GM23248 (cell line): ENCODE results near the gene C10orf62. TPM values are rescaled to one million over a fixed set of nuclear protein-coding genes. Genes with fewer than 3 reads are reported as not detected.

Experiments used
- DNase-seq: peaks from one replicate; pipeline ENCODE4 v3.0.0-alpha.2; 2015
- H2AFZ ChIP-seq: fragments of 200-600 bp; sonication (generic); 2 replicates; pipeline ENCODE4 v1.6.1; 2016; ENCODE audit warnings: antibody characterized with exemption
- H3F3A ChIP-seq: fragments of 200-600 bp; sonication (generic); 2 replicates; pipeline ENCODE4 v1.6.1; 2016; ENCODE audit warnings: mild to moderate bottlenecking, antibody characterized with exemption, mixed run types; ENCODE audit not compliant: insufficient read depth
- H3K27ac ChIP-seq: fragments of 200-600 bp; sonication (generic); 2 replicates; pipeline ENCODE4 v1.5.1; 2016; ENCODE audit warnings: mild to moderate bottlenecking
- H3K27me3 ChIP-seq: fragments of 200-600 bp; sonication (generic); replicated peaks from 2 replicates; pipeline ENCODE4 v1.6.1; 2016; ENCODE audit warnings: mild to moderate bottlenecking; ENCODE audit not compliant: insufficient read depth
- H3K36me3 ChIP-seq: fragments of 200-600 bp; sonication (generic); 2 replicates; pipeline ENCODE4 v1.6.1; 2016; ENCODE audit warnings: low read depth, mild to moderate bottlenecking
- H3K4me1 ChIP-seq: fragments of 200-600 bp; sonication (generic); 2 replicates; pipeline ENCODE4 v1.6.1; 2016; ENCODE audit warnings: mild to moderate bottlenecking; ENCODE audit not compliant: insufficient read depth
- H3K4me2 ChIP-seq: fragments of 200-600 bp; sonication (generic); one replicate; pipeline ENCODE4 v1.6.1; 2016; ENCODE audit warnings: mild to moderate bottlenecking; ENCODE audit not compliant: unreplicated experiment
- H3K4me3 ChIP-seq: fragments of 200-600 bp; sonication (generic); 2 replicates; pipeline ENCODE4 v1.5.1; 2016; ENCODE audit warnings: mild to moderate bottlenecking
- H3K79me2 ChIP-seq: fragments of 200-600 bp; sonication (generic); 2 replicates; pipeline ENCODE4 v1.6.1; 2016; ENCODE audit warnings: mild to moderate bottlenecking; ENCODE audit not compliant: insufficient read depth
- H3K9ac ChIP-seq: fragments of 200-600 bp; sonication (generic); 2 replicates; pipeline ENCODE4 v1.6.1; 2016; ENCODE audit warnings: mild to moderate bottlenecking
- H3K9me2 ChIP-seq: fragments of 200-600 bp; sonication (generic); 2 replicates; pipeline ENCODE4 v1.6.1; 2016; ENCODE audit warnings: mixed run types, mild to moderate bottlenecking, moderate library complexity; ENCODE audit not compliant: insufficient read depth
- H3K9me3 ChIP-seq: fragments of 200-600 bp; sonication (generic); one replicate; pipeline ENCODE4 v1.6.1; 2017; ENCODE audit warnings: low read depth
- H4K20me1 ChIP-seq: fragments of 200-600 bp; sonication (generic); 2 replicates; pipeline ENCODE4 v1.6.0; 2016; ENCODE audit not compliant: insufficient read depth
- EZH2 ChIP-seq: fragments of 200-600 bp; sonication (generic); IDR thresholded peaks from 2 replicates; pipeline ENCODE4 v1.6.1; 2018; ENCODE audit warnings: antibody characterized with exemption, mild to moderate bottlenecking; ENCODE audit not compliant: insufficient read depth, poor library complexity, severe bottlenecking
- EZH2phosphoT487 ChIP-seq: fragments of 200-600 bp; sonication (generic); IDR thresholded peaks from 2 replicates; pipeline ENCODE4 v1.6.1; 2018; ENCODE audit warnings: antibody characterized with exemption, moderate library complexity, mild to moderate bottlenecking, low read depth; ENCODE audit not compliant: insufficient read depth
- WGBS, 2 experiments: methylation state at CpG; one replicate each; pipeline ENCODE4 v1.1.6; 2015 to 2017; ENCODE audit warnings: low lambda C conversion rate in 2 of 2, low coverage in 1 of 2; ENCODE audit errors: missing lambda C conversion rate in 2 of 2; 5-methylcytosine and 5-hydroxymethylcytosine counted together
- in situ Hi-C: fragments of 300-500 bp; cut with MboI; formaldehyde crosslinking; loops from 2 replicates; pipeline ENCODE4 v1.15.0; 2020
- polyA plus RNA-seq: library from polyadenylated mRNA; unstranded; fragments of >200 nt; fragmentation: Nextera tagmentation; extraction: Ambion mirVana; gene quantifications from 2 replicates; pipeline ENCODE4 v1.2.1, GENCODE V29; 2016
- total RNA-seq: library from RNA; depleted of rRNA; stranded (reverse); fragments of >200 nt; shearing (Covaris generic); gene quantifications from 2 replicates; pipeline ENCODE4 v1.2.3, GENCODE V29; 2014

Gene C10orf62
- total and polyA plus RNA-seq, 2 experiments from 2014 or later, result not detected

DNA sequence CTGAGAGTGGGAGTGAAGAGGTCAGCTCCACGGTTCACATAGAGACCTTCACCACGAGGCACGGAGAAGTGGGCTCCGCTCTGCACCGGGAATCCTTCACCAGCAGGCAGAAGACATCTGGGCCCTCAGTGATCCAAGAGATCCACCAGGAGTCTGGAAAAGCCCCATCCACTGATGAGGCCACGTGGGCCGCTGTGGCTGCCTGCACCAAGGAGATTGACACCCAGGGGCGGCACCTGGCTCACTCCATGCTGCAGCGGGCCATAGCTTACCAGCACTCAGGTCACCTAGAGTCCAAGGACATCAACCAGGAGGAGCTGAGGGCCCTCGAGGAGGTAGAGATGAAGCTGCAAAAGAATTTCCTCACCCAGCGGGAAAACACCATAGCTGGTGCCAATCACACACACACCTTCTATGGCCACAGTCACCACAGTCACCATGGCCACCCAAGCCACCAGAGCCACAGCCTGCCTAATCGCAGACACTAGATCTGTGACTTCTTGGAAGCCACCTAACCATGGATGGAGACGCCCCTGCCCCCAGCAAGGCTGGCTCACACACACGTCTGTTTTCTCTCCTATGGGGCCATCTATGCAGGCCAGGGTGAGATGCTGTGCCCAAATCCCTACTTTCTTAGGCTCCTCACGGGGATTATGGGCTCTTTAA is 694 bp downstream of the C10orf62 start:
- H3K4me1 ChIP-seq, result no peaks in the 10 kb centered on the region
- no peaks in the 10 kb centered on the region for H3K36me3 ChIP-seq
- H3K9me3 ChIP-seq, result no peaks in the 10 kb centered on the region
- no peak for DNase-seq
- H3K27me3 ChIP-seq, result no peaks in the 10 kb centered on the region
- in situ Hi-C loops, result no loop called here
- no peak overlapping the region for H3K4me3 ChIP-seq
- peaks cover 2% of the 10 kb centered on the region for H3F3A ChIP-seq
- no peak overlapping the region for H3K9ac ChIP-seq
- H4K20me1 ChIP-seq, result no peaks in the 10 kb centered on the region
- H3K79me2 ChIP-seq, result no peaks in the 10 kb centered on the region
- no peak overlapping the region for H3K4me2 ChIP-seq
- WGBS, 2 experiments, result 85 to 87% methylated on average over 15 of the region's 15 CpGs
- H2AFZ ChIP-seq, result no peak overlapping the region
- H3K9me2 ChIP-seq, result no peaks in the 10 kb centered on the region
- no peak overlapping the region for H3K27ac ChIP-seq
- TF ChIP-seq EZH2phosphoT487 (no peak), EZH2 (no peak)

DNA sequence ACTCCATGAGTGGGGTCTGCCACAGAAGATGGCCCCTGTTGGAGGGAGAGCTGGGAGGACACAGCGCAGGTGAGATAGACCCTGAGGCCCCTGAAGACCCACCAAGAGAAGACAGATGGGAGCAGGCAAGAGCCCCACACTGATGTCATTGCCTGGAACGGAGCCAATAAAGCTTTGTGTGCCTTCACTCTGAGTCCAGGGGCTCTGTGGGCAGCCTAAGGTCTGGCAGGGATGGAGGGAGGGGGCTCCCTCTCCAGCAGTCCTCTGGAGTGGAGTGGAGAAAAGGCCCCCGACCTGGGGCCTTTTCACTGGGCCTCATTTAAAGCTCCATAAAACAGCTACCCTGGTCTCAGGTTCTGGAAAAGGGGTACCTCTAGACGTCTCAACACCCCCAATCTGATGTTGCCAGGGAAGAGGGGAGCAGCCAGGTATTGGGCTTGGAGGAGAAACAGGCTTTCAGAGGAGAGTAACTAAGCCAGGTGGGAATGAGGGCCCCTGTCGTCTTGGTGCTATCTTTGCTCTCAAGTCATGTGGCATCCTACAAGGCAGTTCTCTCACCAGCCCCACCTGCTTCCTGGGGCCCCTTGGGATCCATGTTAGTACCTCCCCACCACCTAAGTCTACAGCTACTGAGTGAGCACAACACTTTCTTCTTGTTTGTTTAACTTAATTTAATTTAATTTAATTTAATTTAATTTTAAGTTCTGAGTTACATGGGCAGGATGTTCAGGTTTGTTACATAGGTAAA is 1.4 kb downstream of the C10orf62 start:
- no peaks in the 10 kb centered on the region for H3K36me3 ChIP-seq
- no peaks in the 10 kb centered on the region for H3K9me3 ChIP-seq
- no peak for TF ChIP-seq EZH2phosphoT487
- no peak for TF ChIP-seq EZH2
- no peaks in the 10 kb centered on the region for H3K79me2 ChIP-seq
- 60 to 73% methylated on average over 5 of the region's 5 CpGs for WGBS, 2 experiments
- peaks cover 5% of the 10 kb centered on the region for H3K4me1 ChIP-seq
- no peak overlapping the region for H3K9ac ChIP-seq
- H3K27me3 ChIP-seq, result no peaks in the 10 kb centered on the region
- H3K27ac ChIP-seq, result no peak overlapping the region
- no peak overlapping the region for H3K4me3 ChIP-seq
- H3F3A ChIP-seq, result peaks cover 9% of the 10 kb centered on the region
- no peak overlapping the region for H2AFZ ChIP-seq
- no peak overlapping the region for H3K4me2 ChIP-seq
- no peak for DNase-seq
- H3K9me2 ChIP-seq, result no peaks in the 10 kb centered on the region
- no peaks in the 10 kb centered on the region for H4K20me1 ChIP-seq
- in situ Hi-C loops, result no loop called here

DNA sequence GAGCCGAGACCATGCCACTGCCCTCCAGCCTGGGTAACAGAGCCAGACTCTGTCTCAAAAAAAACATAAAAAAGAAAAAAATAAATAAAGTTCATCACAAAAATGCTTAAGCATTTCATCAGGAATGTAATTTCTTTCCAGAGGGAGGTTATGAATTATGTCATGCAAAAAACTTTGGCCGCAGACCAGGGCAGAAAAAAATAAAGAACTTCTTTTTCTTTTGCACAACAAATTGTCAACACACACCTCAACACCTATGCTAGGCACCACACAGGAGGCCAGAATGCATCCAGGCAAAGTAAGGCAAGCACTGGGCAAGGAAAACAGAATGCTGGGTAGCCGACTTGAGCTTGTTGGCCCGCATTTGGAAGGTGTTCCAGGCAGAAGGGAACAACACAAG is 3.9 kb downstream of the C10orf62 start:
- Histone ChIP-seq H4K20me1 (no peaks in the 10 kb centered on the region), H3K4me1 (peaks cover 26% of the 10 kb centered on the region), H3K9ac (no peak overlapping the region), H3K4me3 (no peak overlapping the region), H2AFZ (no peak overlapping the region), H3K79me2 (no peaks in the 10 kb centered on the region), H3K4me2 (no peak overlapping the region), H3K27me3 (no peaks in the 10 kb centered on the region), H3K36me3 (no peaks in the 10 kb centered on the region), H3K27ac (no peak overlapping the region), H3K9me2 (no peaks in the 10 kb centered on the region), H3K9me3 (no peaks in the 10 kb centered on the region), H3F3A (peaks cover 33% of the 10 kb centered on the region)
- WGBS, 2 experiments, result 39 to 41% methylated on average over 4 of the region's 4 CpGs
- DNase-seq, result peak; percentile 32
- TF ChIP-seq EZH2 (no peak), EZH2phosphoT487 (no peak)
- in situ Hi-C loops, result no loop called here

DNA sequence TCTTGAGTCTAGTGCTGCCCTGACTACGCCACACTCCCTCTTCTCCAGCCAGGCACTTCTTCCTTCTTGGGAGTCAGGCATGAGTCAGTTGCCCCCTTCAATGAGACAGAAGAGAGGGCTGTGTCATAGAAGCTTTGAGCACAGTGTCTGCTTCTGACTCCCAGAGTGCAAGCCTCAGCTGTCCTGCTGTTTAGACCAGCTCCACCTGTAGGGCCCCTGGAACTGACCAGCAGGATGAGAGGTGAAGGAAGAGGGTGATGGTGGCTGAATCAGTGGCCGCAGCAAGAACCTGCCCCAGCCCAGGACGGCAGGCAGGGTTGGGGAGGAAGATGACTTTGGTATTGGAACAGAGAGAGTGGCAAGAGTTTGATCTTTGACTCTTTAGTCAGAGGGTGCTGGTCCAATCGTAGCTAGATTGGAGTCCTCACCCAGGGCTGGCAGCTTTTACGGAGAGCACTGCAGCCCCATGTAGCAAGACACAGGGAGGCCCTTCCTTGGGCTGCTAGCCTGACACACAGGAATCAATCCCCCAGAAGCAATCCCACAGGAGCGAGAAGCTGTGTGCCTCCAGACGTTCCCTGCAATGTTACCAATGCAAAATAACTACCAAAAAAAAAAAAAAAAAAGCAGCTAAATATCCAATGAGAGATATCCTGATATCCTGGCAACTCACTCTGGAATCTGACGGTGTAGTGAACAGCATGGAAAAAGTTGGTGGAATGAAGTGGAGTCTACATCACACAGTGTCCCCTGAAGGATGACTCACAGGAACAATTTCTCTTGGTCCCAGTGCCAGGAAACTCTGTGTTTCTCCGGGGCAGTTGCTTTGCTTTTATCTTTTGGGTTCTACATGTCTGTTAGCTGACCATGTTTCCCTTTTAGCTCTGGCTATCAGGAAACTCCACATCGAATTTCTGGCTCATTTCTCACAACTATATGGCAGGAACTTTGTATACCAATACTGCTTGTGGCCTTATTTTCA is 6.9 kb downstream of the C10orf62 start:
- Histone ChIP-seq H3K4me2 (peak overlapping the region; percentile 70), H2AFZ (peak overlapping the region; percentile 10; the same call in 1 of the 2 replicates), H3K27ac (peak overlapping the region; percentile 91), H3K9me2 (no peaks in the 10 kb centered on the region), H3K4me1 (peaks cover 26% of the 10 kb centered on the region), H3F3A (peaks cover 33% of the 10 kb centered on the region), H3K79me2 (no peaks in the 10 kb centered on the region), H3K9me3 (no peaks in the 10 kb centered on the region), H3K9ac (peak overlapping the region; percentile 64), H3K4me3 (peak overlapping the region; percentile 41; the same call in 1 of the 2 replicates), H3K27me3 (no peaks in the 10 kb centered on the region), H3K36me3 (no peaks in the 10 kb centered on the region), H4K20me1 (no peaks in the 10 kb centered on the region)
- TF ChIP-seq EZH2 (no peak), EZH2phosphoT487 (no peak)
- in situ Hi-C loops, result no loop called here
- peak; percentile 96 for DNase-seq
- 4 to 9% methylated on average over 10 of the region's 10 CpGs for WGBS, 2 experiments
